IPS-20b (cell line): ENCODE results near the gene OR10A5.
"Not testable (repeated sequence)": the region's sequence is repeated elsewhere in the genome, so short reads cannot be mapped to it uniquely, and the experiment has no call there.

Source experiments
- H3K27ac ChIP-seq: one replicate; pipeline ENCODE4 v1.5.1; 2013; ENCODE audit warnings: low read length
- H3K27me3 ChIP-seq: 2 replicates; pipeline ENCODE4 v1.6.1; 2013; ENCODE audit warnings: mild to moderate bottlenecking, low read length, inconsistent platforms; ENCODE audit not compliant: insufficient read depth
- H3K36me3 ChIP-seq: 2 replicates; pipeline ENCODE4 v1.6.1; 2013; ENCODE audit warnings: low read depth, mild to moderate bottlenecking, inconsistent platforms, low read length, moderate library complexity; ENCODE audit not compliant: insufficient read depth
- H3K4me1 ChIP-seq: 2 replicates; pipeline ENCODE4 v1.6.1; 2013; ENCODE audit warnings: mild to moderate bottlenecking, control low read depth, inconsistent platforms, low read length, moderate library complexity; ENCODE audit not compliant: insufficient read depth
- H3K4me3 ChIP-seq: 2 replicates; pipeline ENCODE4 v1.5.1; 2013; ENCODE audit warnings: mild to moderate bottlenecking, low read length, inconsistent platforms
- H3K9ac ChIP-seq: 2 replicates; pipeline ENCODE4 v1.6.1; 2013; ENCODE audit warnings: low read depth, mild to moderate bottlenecking, inconsistent platforms, low read length, moderate library complexity
- H3K9me3 ChIP-seq: 2 replicates; pipeline ENCODE4 v1.6.1; 2013; ENCODE audit warnings: mild to moderate bottlenecking, low read depth, low read length, inconsistent platforms; ENCODE audit not compliant: insufficient read depth

OR10A5 gene

GRCh38 chr11:6876325-6876724, 30.8 kb downstream of the OR10A5 start, which contains the start of gene OR10A4:
TSS of gene OR10A4 (plus strand) at chr11:6876625. CDS start at chr11:6876648, 23 bp downstream.
- no peaks in the 10 kb centered on the region for H3K9me3 ChIP-seq
- no peak within 1 kb of the TSS for H3K4me3 ChIP-seq
- no peaks in the 10 kb centered on the region for H3K27me3 ChIP-seq
- no peaks in the 10 kb centered on the region for H3K36me3 ChIP-seq
- H3K9ac ChIP-seq: no peak within 1 kb of the TSS
- H3K4me1 ChIP-seq: no peaks in the 10 kb centered on the region
- no peak within 1 kb of the TSS for H3K27ac ChIP-seq

- no peaks in the 10 kb centered on the region for H3K4me1 ChIP-seq
Measured at GRCh38 chr11:6876914-6877313, 31.4 kb downstream of the OR10A5 start.

GRCh38 chr11:6882751-6883150, 37.3 kb downstream of the OR10A5 start:
- H3K36me3 ChIP-seq: no peaks in the 10 kb centered on the region
- H3K9ac ChIP-seq: no peak overlapping the region
- no peaks in the 10 kb centered on the region for H3K4me1 ChIP-seq
- no peak overlapping the region for H3K27ac ChIP-seq
- H3K9me3 ChIP-seq: no peaks in the 10 kb centered on the region
- H3K27me3 ChIP-seq: no peaks in the 10 kb centered on the region
- H3K4me3 ChIP-seq: no peak overlapping the region

More at GRCh38 chr11:6876914-6877313, 31.4 kb downstream of the OR10A5 start:
- Histone ChIP-seq H3K9me3 (no peaks in the 10 kb centered on the region), H3K27me3 (no peaks in the 10 kb centered on the region), H3K9ac (no peak overlapping the region), H3K36me3 (no peaks in the 10 kb centered on the region), H3K4me3 (no peak overlapping the region), H3K27ac (no peak overlapping the region)

GRCh38 chr11:6887711-6888110, 42.2 kb downstream of the OR10A5 start:
- H3K4me3 ChIP-seq, H3K27ac ChIP-seq, H3K36me3 ChIP-seq, H3K27me3 ChIP-seq, H3K9ac ChIP-seq, H3K9me3 ChIP-seq, H3K4me1 ChIP-seq: not testable (repeated sequence)

- H3K9me3 ChIP-seq: no peaks in the 10 kb centered on the region; the same call in 1 of the 2 replicates
- no peak overlapping the region for H3K4me3 ChIP-seq
- no peaks in the 10 kb centered on the region for H3K36me3 ChIP-seq
- no peak overlapping the region for H3K27ac ChIP-seq
- no peaks in the 10 kb centered on the region for H3K4me1 ChIP-seq
- no peak overlapping the region for H3K9ac ChIP-seq
- H3K27me3 ChIP-seq: no peaks in the 10 kb centered on the region
Measured at GRCh38 chr11:6888830-6889229, 43.3 kb downstream of the OR10A5 start.

- no peak overlapping the region for H3K27ac ChIP-seq
- no peaks in the 10 kb centered on the region; the same call in 1 of the 2 replicates for H3K9me3 ChIP-seq
- no peaks in the 10 kb centered on the region for H3K27me3 ChIP-seq
- H3K9ac ChIP-seq: no peak overlapping the region
- H3K36me3 ChIP-seq: no peaks in the 10 kb centered on the region
- no peaks in the 10 kb centered on the region for H3K4me1 ChIP-seq
- H3K4me3 ChIP-seq: no peak overlapping the region
Measured at GRCh38 chr11:6889835-6890234, 44.4 kb downstream of the OR10A5 start.

- H3K4me3 ChIP-seq: no peak within 1 kb of the TSS
- no peaks in the 10 kb centered on the region for H3K36me3 ChIP-seq
- H3K9me3 ChIP-seq: no peaks in the 10 kb centered on the region; the same call in 1 of the 2 replicates
- no peak within 1 kb of the TSS for H3K9ac ChIP-seq
- no peaks in the 10 kb centered on the region for H3K4me1 ChIP-seq
- no peak within 1 kb of the TSS for H3K27ac ChIP-seq
- H3K27me3 ChIP-seq: no peaks in the 10 kb centered on the region
Measured at GRCh38 chr11:6892400-6892799, 46.9 kb downstream of the OR10A5 start, which contains the start of gene OR2D2. TSS of gene OR2D2 (minus strand) at chr11:6892500. CDS start at chr11:6892500, 0 bp downstream.

GRCh38 chr11:6894097-6894496, 48.6 kb downstream of the OR10A5 start:
- Histone ChIP-seq H3K36me3 (no peaks in the 10 kb centered on the region), H3K4me1 (no peaks in the 10 kb centered on the region), H3K27me3 (no peaks in the 10 kb centered on the region), H3K9ac (no peak overlapping the region), H3K4me3 (no peak overlapping the region), H3K9me3 (no peaks in the 10 kb centered on the region), H3K27ac (no peak overlapping the region)

GRCh38 chr11:6895010-6895409, 49.5 kb downstream of the OR10A5 start:
- H3K4me1 ChIP-seq: no peaks in the 10 kb centered on the region
- no peak overlapping the region for H3K9ac ChIP-seq
- no peak overlapping the region for H3K4me3 ChIP-seq
- no peaks in the 10 kb centered on the region for H3K36me3 ChIP-seq
- no peaks in the 10 kb centered on the region for H3K9me3 ChIP-seq
- no peak overlapping the region for H3K27ac ChIP-seq
- H3K27me3 ChIP-seq: no peaks in the 10 kb centered on the region
